GM19043 (cell line): ENCODE data around the gene MYLK.
"Not testable (repeated sequence)": the region's sequence is repeated elsewhere in the genome, so short reads cannot be mapped to it uniquely, and the experiment has no call there.

Experiments used
- ATAC-seq: cut with Tn5 transposase; IDR thresholded peaks from one replicate; pipeline ENCODE4 v1.9.1; 2021; ENCODE audit warnings: low read depth; ENCODE audit not compliant: unreplicated experiment

The MYLK gene

GRCh38 chr3:123635217-123635616 lies 248.9 kb downstream of the MYLK start:
- ATAC-seq, result no peak

DNA sequence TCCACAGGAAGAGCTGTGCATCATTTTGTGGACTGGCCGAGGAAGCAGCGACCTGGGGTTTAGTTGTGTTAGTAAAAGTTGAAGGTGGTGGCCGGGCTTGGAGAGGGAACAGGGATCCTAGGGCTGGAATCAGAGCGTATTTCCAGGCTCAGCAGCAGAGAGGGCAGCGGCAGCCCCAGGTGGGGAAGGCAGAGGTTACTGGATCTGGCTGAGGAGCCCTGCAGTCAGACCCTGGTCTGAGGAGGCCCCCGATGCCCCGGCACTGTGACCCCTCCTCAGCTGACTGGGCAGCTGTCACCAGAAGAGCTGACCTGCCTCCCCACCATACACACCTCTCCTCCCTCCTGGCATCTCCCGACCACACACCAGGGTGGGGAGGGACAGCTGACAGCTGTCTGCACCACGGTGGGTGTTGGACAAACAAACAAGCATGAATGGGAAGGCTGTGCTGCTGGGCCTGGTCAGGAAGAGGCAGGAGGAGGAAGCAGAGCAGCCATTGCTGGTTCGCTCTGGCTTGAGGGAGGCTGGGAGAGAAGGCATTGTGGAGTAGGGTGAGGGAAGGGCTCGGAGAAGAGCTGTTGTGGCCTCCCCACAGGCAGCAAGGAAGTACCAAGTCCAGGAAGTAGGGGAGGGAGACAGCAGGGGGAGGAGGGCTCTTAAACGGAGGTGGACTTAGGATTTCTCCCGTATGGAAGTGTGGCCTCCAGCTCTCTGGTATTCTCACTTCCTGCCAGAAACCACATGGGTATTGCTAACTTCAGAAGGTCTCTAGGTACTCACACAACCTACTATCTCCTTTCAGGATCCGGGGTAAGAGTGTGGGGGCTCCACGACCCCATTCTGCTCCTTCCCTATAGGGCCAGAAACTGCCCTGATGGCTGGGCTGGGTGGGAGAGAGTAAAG lies 249.7 kb downstream of the MYLK start:
- no peak for ATAC-seq

DNA sequence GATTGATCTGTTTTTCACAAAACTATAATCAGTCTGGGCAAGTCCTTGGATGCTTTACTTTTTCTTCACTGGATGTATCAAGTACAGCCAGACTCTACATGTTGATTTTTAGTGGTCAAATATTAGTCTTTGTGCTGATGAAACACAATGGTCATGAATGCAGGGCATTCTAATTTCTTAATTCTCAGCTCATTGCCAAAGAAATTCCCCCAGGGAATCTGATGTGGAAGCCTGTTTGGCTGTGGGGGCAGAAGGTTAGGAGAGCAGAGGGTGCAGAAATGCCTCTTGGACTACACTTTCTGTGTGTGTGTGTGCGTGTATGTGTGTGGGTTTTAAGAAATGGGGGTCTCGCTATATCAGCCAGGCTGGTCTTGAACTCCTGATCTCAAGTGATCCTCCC lies 250.6 kb downstream of the MYLK start:
- ATAC-seq, result no peak

DNA sequence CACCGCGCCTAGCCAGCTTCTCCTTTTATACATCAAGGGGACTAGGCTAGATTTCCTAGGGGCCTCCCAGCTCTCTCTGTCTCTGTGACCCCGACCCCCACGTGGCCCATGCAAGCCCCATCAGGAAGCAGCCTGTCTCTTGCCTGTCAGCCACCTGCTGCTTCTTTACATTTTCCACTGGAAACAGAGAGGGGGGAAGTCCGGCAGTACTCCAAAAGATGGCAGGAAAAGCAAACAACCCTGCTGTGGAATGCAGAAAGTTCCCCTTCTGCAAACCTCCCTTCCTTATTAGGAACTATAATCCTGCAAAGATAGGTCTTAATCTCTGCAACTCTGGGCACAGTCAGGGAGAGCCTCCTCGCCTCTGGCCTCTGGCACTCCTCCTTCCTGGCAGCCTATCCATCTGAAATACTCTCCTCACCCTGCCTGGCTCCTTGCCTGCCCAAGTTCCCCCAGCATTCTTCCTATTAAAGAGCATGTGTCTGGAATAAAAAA lies 251.9 kb downstream of the MYLK start:
- no peak for ATAC-seq

- ATAC-seq, result no peak
Measured at GRCh38 chr3:123629747-123630047, 254.4 kb downstream of the MYLK start.

- ATAC-seq, result no peak
Measured at GRCh38 chr3:123628996-123629746, 255.0 kb downstream of the MYLK start.

DNA sequence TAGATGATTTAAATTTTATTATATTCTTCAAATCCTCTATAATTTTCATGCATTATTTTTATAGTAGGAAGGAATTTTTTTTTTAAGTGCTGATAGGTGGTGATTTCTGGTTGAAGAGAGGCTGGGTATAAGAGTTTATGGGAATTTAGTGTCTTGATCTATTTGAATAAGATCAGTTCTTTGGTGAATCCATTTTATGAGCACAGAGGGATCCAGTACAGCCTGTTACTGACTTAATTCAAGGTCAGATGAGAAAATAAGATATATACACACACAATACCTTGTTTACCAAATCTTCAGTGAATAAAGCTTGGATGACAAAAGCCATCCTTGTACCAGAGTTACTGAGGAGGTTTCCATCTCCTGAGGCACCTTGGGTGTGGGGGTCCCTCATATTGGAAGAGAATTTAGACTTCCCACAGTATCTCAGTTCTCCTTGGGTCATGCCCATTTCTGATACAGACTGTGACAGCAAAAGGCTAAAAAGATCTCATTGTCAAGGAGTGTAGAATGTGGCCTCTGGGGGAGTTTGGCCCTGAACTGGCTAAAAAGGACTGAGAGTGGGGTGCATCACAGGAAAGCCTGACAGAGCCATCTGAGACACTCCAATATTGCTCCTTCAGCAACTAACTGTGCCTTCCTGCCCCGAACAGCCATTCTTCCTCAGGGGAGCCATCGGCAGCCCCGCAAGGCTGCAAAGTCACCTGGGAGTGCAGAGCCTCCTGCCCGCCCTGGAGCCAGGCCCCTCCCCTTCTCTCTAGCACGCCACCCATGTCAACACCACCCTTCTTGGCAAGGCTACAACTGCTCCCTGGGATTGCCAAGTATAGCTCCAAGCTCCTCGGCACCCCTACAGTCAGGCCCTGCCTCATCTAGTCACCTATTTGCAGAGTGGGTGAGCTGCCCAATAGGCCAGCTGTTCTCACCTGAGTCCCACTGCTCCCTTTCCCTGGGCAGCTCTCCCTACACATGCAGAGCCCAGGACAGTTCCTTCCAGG lies 256.2 kb downstream of the MYLK start:
- ATAC-seq, result no peak

- ATAC-seq, result no peak
Measured at GRCh38 chr3:123626881-123627280, 257.3 kb downstream of the MYLK start.

- no peak for ATAC-seq
Measured at GRCh38 chr3:123624302-123624701, 259.8 kb downstream of the MYLK start.

- ATAC-seq, result no peak
Measured at GRCh38 chr3:123623346-123623880, 260.7 kb downstream of the MYLK start.

DNA sequence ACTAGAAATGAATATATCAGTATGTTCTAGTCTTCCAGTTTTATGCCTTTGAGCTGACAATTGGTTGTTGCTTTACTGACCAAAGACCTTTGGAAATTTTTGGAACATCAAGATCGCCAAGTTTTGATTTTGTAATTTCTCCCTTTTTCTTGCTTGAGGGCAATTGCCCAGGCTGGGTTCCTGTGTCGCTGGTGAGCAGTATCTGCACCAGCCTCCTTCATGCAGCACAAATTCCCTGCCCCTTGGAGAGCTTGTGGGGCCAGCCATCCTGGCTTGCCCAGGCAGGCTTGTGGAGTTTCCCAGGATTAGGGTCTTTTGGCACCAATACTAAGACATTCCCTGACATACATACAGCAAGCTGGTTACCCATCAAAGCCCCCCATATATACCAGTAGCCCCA lies 261.4 kb downstream of the MYLK start:
- no peak for ATAC-seq

DNA sequence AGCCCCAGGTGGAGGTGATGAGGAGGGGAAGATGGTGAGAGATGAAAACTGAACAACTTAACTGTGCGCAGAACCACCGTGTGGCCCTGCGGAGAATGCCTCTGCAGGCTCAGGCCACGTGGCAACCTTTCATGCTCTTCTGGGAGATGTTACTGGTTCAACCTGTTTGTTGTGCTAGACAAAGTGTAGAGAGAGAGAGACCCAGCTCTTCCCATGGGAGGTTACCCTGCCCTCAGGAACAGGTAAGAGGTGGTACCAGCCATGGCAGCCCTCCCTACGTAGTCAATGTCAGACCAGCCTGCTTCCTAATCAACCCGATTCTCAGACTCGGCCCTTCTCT lies 262.3 kb downstream of the MYLK start:
- no peak for ATAC-seq

- ATAC-seq, result no peak
Measured at GRCh38 chr3:123621186-123621849, 262.8 kb downstream of the MYLK start.

- ATAC-seq, result no peak
Measured at GRCh38 chr3:123620343-123620742, 263.8 kb downstream of the MYLK start.

- ATAC-seq, result no peak
Measured at GRCh38 chr3:123618768-123619484, 265.2 kb downstream of the MYLK start.

DNA sequence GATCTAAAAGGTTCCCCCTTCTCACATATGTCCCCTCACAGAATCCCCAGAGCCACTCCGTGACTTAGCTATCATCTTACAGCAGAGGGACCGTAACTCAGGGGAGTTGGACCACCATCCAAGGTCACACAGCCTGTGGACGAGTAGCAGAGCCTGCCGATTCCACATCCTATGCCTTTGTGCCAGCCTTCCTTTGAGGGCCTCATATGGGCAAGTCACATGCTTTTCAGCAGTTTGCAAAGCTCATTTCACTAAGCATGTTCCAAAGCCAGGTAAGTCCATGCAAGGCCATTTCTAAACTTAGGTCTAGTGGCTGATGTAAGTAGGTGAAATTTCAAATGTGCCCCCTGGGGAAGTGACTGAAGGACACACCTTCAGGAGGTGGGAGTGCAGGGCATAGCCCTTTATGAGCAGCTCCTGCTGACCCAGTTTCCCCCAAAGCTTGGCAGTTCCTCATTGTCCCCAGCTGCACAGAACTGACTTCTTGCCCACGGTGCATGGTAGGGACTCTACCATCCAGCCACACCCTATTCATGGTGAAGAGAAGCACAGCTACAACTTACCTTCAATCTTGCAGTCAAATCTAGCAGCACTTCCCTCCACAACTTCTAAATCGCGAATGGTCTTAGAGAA lies 265.9 kb downstream of the MYLK start:
- ATAC-seq, result no peak

DNA sequence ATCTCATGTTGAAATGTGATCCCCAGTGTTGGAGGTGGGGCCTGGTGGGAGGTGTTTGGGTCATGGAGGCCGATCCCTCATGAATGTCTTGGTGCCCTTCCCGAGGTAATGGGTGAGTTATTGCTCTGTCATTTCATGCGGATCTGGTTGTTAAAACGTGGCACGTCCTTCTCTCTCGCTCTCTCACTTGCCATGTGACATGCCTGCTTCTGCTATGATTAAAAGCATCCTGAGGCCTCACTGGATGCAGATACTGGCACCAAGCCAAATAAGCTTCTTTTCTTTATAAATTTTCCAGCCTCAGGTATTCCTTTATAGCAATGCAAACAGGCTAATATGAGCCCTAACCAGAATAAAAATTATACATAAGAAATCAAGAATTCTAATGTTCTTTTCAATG lies 267.5 kb downstream of the MYLK start:
- no peak for ATAC-seq

DNA sequence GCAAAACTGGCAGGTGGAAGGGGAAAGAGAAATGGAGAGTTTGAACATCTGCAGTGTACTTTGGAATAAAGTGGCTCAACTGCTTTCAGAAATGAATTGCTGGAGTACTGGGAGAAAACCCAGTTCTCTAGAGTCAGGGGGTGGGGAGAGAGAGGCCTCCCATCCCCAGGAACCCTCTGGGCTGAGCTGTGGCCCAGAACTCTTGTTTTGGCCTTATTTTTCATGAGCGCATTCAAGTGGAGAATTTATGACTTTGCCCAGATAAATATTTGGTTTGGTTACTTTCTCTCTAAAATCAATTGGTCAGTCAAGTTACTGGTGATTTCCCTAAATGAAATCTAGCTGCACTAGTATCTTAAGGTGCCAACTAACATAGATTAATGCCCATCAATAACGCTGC lies 270.6 kb downstream of the MYLK start:
- ATAC-seq, result no peak

DNA sequence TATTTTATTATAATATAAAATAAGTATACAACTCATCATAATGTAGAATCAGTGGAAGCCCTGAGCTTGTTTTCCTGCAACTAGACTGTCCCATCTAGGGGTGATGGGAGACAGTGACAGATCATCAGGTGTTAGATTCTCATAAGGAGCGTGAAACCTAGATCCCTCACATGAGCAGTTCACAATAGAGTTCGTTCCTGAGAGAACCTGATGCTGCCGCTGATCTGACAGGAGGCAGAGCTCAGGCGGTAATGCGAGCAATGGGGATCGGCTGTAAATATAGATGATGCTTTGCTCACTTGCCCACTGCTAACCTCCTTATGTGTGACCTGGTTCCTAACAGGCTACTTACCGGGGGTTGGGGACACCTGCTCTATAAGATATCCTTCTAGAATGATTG lies 272.5 kb downstream of the MYLK start:
- not testable (repeated sequence) for ATAC-seq
